SU-DHL-6 (cell line): ENCODE data around the gene FBXO47.

Experiments
- EZH2phosphoT487 ChIP-seq: fragments of 200-600 bp; sonication (generic), shearing (Covaris generic); conservative IDR thresholded peaks from 2 replicates; pipeline ENCODE4 v1.6.1; 2018; ENCODE audit warnings: mild to moderate bottlenecking, antibody characterized with exemption, low read length, moderate library complexity, mixed read lengths
- TF ChIP-seq, protein P1 (sequence below): fragments of 200-600 bp; sonication (generic); IDR thresholded peaks from one replicate; pipeline ENCODE4 v1.5.1; 2017; ENCODE audit warnings: antibody characterized with exemption, mild to moderate bottlenecking, low read length, moderate library complexity; ENCODE audit not compliant: insufficient read depth, poor library complexity, severe bottlenecking

DNA sequence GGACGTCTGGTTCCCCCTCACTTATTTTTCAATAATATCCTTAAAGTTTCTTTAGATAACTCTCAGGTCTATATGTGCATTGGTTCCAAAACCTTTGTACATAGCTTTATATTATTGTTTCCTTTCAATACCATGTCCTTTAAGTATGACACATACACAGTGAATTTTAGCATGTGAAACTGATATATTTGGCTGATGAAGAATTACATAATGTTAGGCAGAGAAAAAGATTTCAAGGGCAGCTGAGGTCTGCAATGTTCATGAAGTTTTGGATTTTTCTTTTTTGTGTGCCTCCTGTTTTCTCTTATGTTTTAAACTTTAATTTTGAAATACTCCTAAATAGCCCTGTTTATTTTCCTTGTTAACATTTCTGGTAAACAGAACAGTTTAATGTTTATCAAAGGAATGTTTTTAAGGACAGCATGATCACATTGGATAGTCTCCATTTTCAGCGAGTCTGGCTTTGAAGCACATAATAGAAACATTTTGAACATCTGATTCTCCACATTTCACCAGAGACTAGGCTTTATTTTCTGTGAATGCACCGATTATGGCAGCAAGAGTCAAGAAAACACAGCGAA is 32.9 kb upstream of the FBXO47 start:
- TF ChIP-seq, protein P1, sequence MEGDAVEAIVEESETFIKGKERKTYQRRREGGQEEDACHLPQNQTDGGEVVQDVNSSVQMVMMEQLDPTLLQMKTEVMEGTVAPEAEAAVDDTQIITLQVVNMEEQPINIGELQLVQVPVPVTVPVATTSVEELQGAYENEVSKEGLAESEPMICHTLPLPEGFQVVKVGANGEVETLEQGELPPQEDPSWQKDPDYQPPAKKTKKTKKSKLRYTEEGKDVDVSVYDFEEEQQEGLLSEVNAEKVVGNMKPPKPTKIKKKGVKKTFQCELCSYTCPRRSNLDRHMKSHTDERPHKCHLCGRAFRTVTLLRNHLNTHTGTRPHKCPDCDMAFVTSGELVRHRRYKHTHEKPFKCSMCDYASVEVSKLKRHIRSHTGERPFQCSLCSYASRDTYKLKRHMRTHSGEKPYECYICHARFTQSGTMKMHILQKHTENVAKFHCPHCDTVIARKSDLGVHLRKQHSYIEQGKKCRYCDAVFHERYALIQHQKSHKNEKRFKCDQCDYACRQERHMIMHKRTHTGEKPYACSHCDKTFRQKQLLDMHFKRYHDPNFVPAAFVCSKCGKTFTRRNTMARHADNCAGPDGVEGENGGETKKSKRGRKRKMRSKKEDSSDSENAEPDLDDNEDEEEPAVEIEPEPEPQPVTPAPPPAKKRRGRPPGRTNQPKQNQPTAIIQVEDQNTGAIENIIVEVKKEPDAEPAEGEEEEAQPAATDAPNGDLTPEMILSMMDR, result no peak
- no peak for TF ChIP-seq EZH2phosphoT487
